AG09319 (cell line): Measurements from ENCODE around the gene TEX26.

ENCODE experiments used
- DNase-seq: peaks from one replicate; pipeline ENCODE4 v3.0.0-alpha.2; 2010; ENCODE audit warnings: low read depth; ENCODE audit errors: extremely low read depth
- CTCF ChIP-seq: IDR thresholded peaks from 2 replicates; pipeline ENCODE4 v1.5.1; 2011; ENCODE audit warnings: low read depth, mild to moderate bottlenecking, inconsistent platforms, low read length, moderate library complexity

Gene TEX26

GRCh38 chr13:31012655-31013024, 80.2 kb downstream of the TEX26 start:
- TF ChIP-seq CTCF = peak; percentile 56
- DNase-seq = no peak

- TF ChIP-seq CTCF = no peak
- DNase-seq = no peak
Observed at GRCh38 chr13:31014456-31014855, 82.0 kb downstream of the TEX26 start.

- no peak for TF ChIP-seq CTCF
- DNase-seq = no peak
Observed at GRCh38 chr13:31015199-31015598, 82.7 kb downstream of the TEX26 start.

- DNase-seq = no peak
- TF ChIP-seq CTCF = no peak
Observed at GRCh38 chr13:31016342-31017325, 84.2 kb downstream of the TEX26 start.

GRCh38 chr13:31018511-31018910, 86.1 kb downstream of the TEX26 start:
- TF ChIP-seq CTCF = no peak
- DNase-seq = no peak

- no peak for DNase-seq
- no peak for TF ChIP-seq CTCF
Observed at GRCh38 chr13:31020996-31021395, 88.5 kb downstream of the TEX26 start.

- DNase-seq = no peak
- no peak for TF ChIP-seq CTCF
Observed at GRCh38 chr13:31022288-31022895, 89.9 kb downstream of the TEX26 start.
